ENCODE measurements around the gene SEMA5B. TPM values are rescaled to one million over a fixed set of nuclear protein-coding genes. Genes with fewer than 3 reads are reported as not detected.

SEMA5B gene
- total and polyA plus RNA-seq, 2 of the 4 experiments (the other 2 are of a cell fraction): not detected

DNA sequence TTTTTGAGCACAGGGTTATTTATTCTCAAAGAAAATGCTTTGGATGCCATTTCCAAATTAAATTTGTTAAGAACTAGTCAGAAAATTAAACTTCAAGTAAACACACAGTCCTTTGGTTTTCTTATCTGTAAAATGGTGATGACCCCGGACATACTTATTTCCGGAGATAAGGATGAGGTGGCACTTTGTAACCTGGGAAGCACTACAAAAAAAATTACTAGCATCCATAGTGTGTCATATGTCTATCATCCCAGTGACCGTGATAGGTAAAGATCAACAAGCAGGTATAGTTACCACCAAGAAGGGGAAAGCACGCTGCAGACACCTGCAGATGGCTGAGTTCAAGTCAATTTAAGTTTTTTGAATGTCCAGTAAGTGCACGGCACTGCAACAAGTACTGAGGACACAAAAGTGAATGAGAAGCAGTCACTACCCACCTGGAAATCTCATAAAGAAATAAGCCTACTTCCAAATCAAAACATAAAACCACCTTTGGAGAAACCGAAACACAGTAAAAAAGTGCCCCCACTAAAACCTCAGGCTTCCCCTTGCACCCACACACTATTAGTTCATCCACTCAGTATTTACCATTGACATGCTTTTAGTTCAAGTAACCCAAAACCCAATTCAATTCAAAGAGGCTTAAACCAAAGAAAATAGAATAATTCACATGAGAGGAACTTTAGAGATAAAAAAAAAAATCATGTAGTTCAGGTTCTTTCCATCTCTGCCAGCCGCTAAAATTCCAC, 24.6 kb downstream of the SEMA5B start:
- H2BK15ac ChIP-seq (ENCODE audit: low read depth, low read length): no peak overlapping the region
- no peak overlapping the region for H4K5ac ChIP-seq (ENCODE audit: low read depth, low read length)
- no peak overlapping the region for H3K23ac ChIP-seq (ENCODE audit: low read depth, low read length)
- no peak overlapping the region for H3K18ac ChIP-seq (ENCODE audit: low read depth, low read length)
- no peak overlapping the region for H3K4ac ChIP-seq (ENCODE audit: low read depth, low read length)
- in situ Hi-C loops (cut with MboI; ENCODE audit: low sequenced_read_pairs): no loop called here
- no peaks in the 10 kb centered on the region; the same call in 1 of the 2 replicates for H4K20me1 ChIP-seq (ENCODE audit: insufficient read depth, low read length)
- H3K79me1 ChIP-seq (ENCODE audit: low read depth in 1 of 2, low read length in 2 of 2): no peaks in the 10 kb centered on the region
- H3K4me3 ChIP-seq (ENCODE audit: insufficient read depth, low read depth, low read length): no peak overlapping the region
- dilution Hi-C loops (cut with HindIII; ENCODE audit: low sequenced_read_pairs, unreplicated experiment): no loop called here
- H3K4me2 ChIP-seq (ENCODE audit: low read depth, low read length): no peak overlapping the region
- ChIA-PET POLR2A (ENCODE audit: unreplicated experiment) (no interaction called here), CTCF (no interaction called here)
- no peak overlapping the region for H4K8ac ChIP-seq (ENCODE audit: low read depth in 2 of 2, low read length in 2 of 2)
- no peak overlapping the region for H2BK5ac ChIP-seq (ENCODE audit: low read depth, low read length, poor library complexity, severe bottlenecking)
- no peak overlapping the region for H3K14ac ChIP-seq (replicated peaks; ENCODE audit: low read depth, low read length)
- no peak overlapping the region for H4K91ac ChIP-seq (ENCODE audit: insufficient read depth, low read depth, low read length)
- no peak overlapping the region for H2BK120ac ChIP-seq (ENCODE audit: low read depth, low read length)
- H3K9ac ChIP-seq (ENCODE audit: low read depth, low read length): no peak overlapping the region
- BruUV-seq (replicated peaks): no TSS peak
- no peak overlapping the region for H2AFZ ChIP-seq (replicated peaks; ENCODE audit: low read length, poor library complexity)
- H3K4me1 ChIP-seq (ENCODE audit: control insufficient read depth, insufficient read depth, low read length): no peaks in the 10 kb centered on the region
- H3K36me3 ChIP-seq (ENCODE audit: control insufficient read depth, insufficient read depth, low read length): no peaks in the 10 kb centered on the region
- WGBS, 2 experiments (ENCODE audit: extremely low coverage in 2 of 2, insufficient read length in 1 of 2): 55% methylated on average over 2 of the region's 7 CpGs; no CpG with 5 or more reads in 1 of the 2 experiments
- H3K56ac ChIP-seq (ENCODE audit: extremely low read depth, insufficient read depth, low read length): no peak overlapping the region
- no peak overlapping the region for H3K27ac ChIP-seq (ENCODE audit: insufficient read depth, low read length)
- H3K9me1 ChIP-seq (ENCODE audit: insufficient read depth, low read length): no peaks in the 10 kb centered on the region
- no peak overlapping the region for H2AK9ac ChIP-seq (replicated peaks; ENCODE audit: low read depth, low read length, poor library complexity)
- no peak for DNase-seq
- no peak overlapping the region for H2AK5ac ChIP-seq (ENCODE audit: low read depth, low read length)
- H3K27me3 ChIP-seq (ENCODE audit: control insufficient read depth, insufficient read depth, low read length): peaks cover 61% of the 10 kb centered on the region
- no peaks in the 10 kb centered on the region for H3K9me3 ChIP-seq (ENCODE audit: control insufficient read depth, insufficient read depth, low read length)
- ATAC-seq (ENCODE audit: low read depth): no peak
- intact Hi-C loops (cut with micrococcal nuclease): no loop called here
- H2BK20ac ChIP-seq (ENCODE audit: low read depth, low read length): no peak overlapping the region
- no peak for TF ChIP-seq RFX5 (IDR thresholded peaks at IDR 0.05; ENCODE audit: low read depth, low read length)
- TF ChIP-seq, protein P1, sequence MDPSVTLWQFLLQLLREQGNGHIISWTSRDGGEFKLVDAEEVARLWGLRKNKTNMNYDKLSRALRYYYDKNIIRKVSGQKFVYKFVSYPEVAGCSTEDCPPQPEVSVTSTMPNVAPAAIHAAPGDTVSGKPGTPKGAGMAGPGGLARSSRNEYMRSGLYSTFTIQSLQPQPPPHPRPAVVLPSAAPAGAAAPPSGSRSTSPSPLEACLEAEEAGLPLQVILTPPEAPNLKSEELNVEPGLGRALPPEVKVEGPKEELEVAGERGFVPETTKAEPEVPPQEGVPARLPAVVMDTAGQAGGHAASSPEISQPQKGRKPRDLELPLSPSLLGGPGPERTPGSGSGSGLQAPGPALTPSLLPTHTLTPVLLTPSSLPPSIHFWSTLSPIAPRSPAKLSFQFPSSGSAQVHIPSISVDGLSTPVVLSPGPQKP (IDR thresholded peaks at IDR 0.05; ENCODE audit: borderline replicate concordance, low read depth, low read length): no peak
- no peak for TF ChIP-seq MAZ (IDR thresholded peaks at IDR 0.05; ENCODE audit: borderline replicate concordance, low read depth, low read length)
- no peak for TF ChIP-seq RAD21 (IDR thresholded peaks at IDR 0.05; ENCODE audit: low read length)

Data from IMR-90 (cell line).